ENCODE data around the gene RSPRY1. TPM values are rescaled to one million over a fixed set of nuclear protein-coding genes. Genes with fewer than 3 reads are reported as not detected.
A peak's percentile ranks its signal among the peaks of the same experiment; 100 is the strongest.

RSPRY1 gene
- 1 to 10 TPM; 7.5 to 9.8 TPM for polyA plus RNA-seq

DNA sequence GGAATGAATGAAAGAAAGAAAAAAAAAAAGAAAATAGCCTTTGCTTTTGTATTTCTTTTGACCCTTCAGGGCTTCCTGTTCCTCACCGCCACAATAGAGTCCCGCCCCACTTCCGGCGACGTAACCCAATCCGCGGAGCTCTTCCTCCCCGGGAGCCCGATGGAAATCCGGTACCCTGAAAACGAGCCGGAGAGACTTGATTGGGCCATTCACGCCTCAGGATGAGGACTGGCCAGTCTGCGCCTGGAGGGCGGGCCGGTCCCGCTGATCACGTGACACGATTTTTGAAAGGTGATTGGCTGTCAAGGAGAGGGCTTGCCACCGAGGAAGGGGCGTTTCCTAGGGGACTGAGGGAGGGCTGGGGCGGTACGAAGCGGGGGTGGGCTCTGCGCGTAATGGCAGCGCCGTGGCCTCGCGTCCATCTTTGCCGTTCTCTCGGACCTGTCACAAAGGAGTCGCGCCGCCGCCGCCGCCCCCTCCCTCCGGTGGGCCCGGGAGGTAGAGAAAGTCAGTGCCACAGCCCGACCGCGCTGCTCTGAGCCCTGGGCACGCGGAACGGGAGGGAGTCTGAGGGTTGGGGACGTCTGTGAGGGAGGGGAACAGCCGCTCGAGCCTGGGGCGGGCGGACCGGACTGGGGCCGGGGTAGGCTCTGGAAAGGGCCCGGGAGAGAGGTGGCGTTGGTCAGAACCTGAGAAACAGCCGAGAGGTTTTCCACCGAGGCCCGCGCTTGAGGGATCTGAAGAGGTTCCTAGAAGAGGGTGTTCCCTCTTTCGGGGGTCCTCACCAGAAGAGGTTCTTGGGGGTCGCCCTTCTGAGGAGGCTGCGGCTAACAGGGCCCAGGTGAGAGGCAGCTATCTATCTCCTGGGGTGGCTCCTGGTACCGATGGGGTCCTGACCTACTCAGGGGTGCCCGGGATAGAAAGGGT is at the start of gene RSPRY1, which contains the start of gene PSME3IP1:
Gene RSPRY1 (plus strand): TSS at position 385 of the 927 bp plus-strand sequence. CDS start 18,330 bp downstream, outside the sequence.
Gene PSME3IP1 (minus strand): TSS at position 95 of the 927 bp plus-strand sequence. CDS start 12,185 bp downstream, outside the sequence.
- no peaks in the 10 kb centered on the region for H3K27me3 ChIP-seq (ENCODE audit: control insufficient read depth in 1 of 2, insufficient read depth in 2 of 2, low read length in 2 of 2)
- peak within 1 kb of the TSS; percentile 97 to 99 for H3K4me3 ChIP-seq (ENCODE audit: low read depth in 1 of 2, low read length in 2 of 2)
- H3K4me1 ChIP-seq (ENCODE audit: control insufficient read depth in 2 of 2, insufficient read depth in 2 of 2, low read length in 1 of 2): no peaks in the 10 kb centered on the region
- H3K27ac ChIP-seq (ENCODE audit: low read depth in 2 of 2, low read length in 1 of 2): peak within 1 kb of the TSS; percentile 94 to 98
- H3K9me3 ChIP-seq (ENCODE audit: control insufficient read depth in 2 of 2, insufficient read depth in 1 of 2, low read depth in 1 of 2, low read length in 1 of 2): no peaks in the 10 kb centered on the region
- H3K36me3 ChIP-seq (ENCODE audit: control insufficient read depth in 2 of 2, insufficient read depth in 2 of 2, low read length in 1 of 2): no peaks in the 10 kb centered on the region
- 0% methylated on average over 60 to 64 of the region's 64 CpGs for WGBS, 2 donors

DNA sequence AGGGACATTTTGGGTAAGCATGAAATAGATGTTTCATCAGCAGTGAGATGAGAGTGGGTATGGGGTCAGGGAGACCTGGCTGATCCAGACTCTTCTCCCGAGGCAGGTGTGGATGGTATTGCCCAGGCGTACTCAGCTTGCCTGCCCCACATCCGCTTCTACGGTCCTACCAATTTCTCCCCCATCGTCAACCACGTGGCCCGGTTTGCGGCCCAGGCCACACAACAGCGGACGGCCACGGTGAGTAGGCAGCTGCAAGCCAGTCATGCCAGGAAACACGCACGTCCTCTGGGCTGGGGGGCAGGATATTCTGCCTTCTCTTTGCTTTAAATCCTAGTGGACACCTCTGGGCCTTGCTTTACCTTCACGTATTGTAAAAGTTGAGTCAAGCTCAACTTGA is 49.1 kb upstream of the RSPRY1 start:
- H3K4me3 ChIP-seq (ENCODE audit: low read depth in 1 of 2, low read length in 2 of 2): no peak overlapping the region
- H3K9me3 ChIP-seq (ENCODE audit: control insufficient read depth in 2 of 2, insufficient read depth in 1 of 2, low read depth in 1 of 2, low read length in 1 of 2): no peaks in the 10 kb centered on the region
- H3K36me3 ChIP-seq (ENCODE audit: control insufficient read depth in 2 of 2, insufficient read depth in 2 of 2, low read length in 1 of 2): peaks cover 0 to 4% of the 10 kb centered on the region in 2 donors
- WGBS, 2 donors: 85 to 88% methylated on average over 14 of the region's 14 CpGs
- peaks cover 7 to 11% of the 10 kb centered on the region in 2 donors for H3K4me1 ChIP-seq (ENCODE audit: control insufficient read depth in 2 of 2, insufficient read depth in 2 of 2, low read length in 1 of 2)
- H3K27ac ChIP-seq (ENCODE audit: low read depth in 2 of 2, low read length in 1 of 2): no peak overlapping the region
- H3K27me3 ChIP-seq (ENCODE audit: control insufficient read depth in 1 of 2, insufficient read depth in 2 of 2, low read length in 2 of 2): no peaks in the 10 kb centered on the region

DNA sequence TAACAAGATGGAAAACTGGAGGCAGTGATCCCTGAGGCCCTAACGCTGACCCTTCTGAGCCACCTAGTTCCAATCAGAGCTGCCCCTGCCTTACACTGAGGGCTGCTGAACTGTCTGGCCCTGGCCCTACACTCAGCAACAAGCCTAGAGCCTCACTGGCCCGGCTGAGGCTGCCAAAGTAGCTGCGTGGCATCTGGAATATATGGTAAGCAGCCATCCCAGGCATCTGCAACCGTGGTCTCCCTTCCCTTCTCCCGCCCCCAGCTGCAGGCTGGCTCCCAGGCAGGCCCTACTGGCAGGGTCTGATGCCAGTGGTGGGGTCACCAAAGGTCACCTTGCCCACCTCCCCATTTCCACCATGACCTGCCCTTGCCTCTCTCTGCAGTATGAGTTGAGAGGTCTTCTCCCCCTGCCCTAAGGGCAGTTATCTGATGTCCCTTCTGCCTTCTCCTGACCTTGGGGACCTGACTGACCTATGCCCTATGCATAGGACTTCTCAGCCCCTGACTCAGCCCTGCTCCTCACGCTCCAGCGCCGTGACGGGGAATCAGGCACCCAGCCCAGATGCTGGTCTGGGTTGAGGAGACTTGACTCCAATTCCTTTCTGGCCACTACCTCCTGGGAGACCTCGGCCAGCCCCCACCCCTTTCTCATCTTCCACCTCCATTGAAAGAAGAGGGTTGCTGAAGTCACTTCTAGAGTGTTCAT is 48.4 kb upstream of the RSPRY1 start:
- WGBS, 2 donors: 78 to 81% methylated on average over 10 of the region's 10 CpGs
- Histone ChIP-seq H3K36me3 (ENCODE audit: control insufficient read depth in 2 of 2, insufficient read depth in 2 of 2, low read length in 1 of 2) (peaks cover 0 to 4% of the 10 kb centered on the region in 2 donors), H3K4me3 (ENCODE audit: low read depth in 1 of 2, low read length in 2 of 2) (no peak overlapping the region), H3K27ac (ENCODE audit: low read depth in 2 of 2, low read length in 1 of 2) (no peak overlapping the region), H3K27me3 (ENCODE audit: control insufficient read depth in 1 of 2, insufficient read depth in 2 of 2, low read length in 2 of 2) (no peaks in the 10 kb centered on the region), H3K4me1 (ENCODE audit: control insufficient read depth in 2 of 2, insufficient read depth in 2 of 2, low read length in 1 of 2) (peaks cover 6 to 12% of the 10 kb centered on the region in 2 donors), H3K9me3 (ENCODE audit: control insufficient read depth in 2 of 2, insufficient read depth in 1 of 2, low read depth in 1 of 2, low read length in 1 of 2) (no peaks in the 10 kb centered on the region)

DNA sequence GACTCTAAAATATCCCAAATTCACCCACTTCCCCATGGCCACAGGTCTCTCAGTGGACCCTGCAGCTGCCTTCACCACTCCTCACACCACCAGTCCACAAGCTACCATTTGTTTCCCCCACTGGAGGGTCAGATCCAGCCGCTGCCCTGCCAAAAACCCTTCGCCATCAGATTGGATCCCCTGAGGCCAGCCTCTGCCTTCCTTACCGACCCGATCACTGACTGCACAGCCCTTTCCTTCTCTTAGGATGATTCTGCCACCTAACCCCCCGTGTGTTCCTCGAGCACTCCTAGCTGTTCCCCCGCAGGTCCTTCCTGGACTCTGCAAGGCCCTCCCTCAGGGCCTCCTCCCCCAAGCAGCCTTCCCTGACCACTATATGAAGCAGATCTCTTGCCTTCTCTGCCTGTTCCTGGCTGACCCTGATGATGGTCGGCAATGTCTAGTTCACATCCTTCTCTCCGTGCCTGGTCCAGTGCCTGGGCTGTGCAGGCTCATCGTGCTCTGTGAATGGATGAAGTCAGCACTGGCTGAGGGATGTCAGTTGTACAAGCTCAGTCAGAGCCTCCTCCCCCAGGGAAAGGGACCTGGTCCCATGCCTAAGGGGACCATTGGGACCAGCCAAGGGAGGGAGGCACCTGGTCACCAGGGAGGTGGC is 47.7 kb upstream of the RSPRY1 start:
- WGBS, 2 donors: 87 to 88% methylated on average over 10 of the region's 10 CpGs

DNA sequence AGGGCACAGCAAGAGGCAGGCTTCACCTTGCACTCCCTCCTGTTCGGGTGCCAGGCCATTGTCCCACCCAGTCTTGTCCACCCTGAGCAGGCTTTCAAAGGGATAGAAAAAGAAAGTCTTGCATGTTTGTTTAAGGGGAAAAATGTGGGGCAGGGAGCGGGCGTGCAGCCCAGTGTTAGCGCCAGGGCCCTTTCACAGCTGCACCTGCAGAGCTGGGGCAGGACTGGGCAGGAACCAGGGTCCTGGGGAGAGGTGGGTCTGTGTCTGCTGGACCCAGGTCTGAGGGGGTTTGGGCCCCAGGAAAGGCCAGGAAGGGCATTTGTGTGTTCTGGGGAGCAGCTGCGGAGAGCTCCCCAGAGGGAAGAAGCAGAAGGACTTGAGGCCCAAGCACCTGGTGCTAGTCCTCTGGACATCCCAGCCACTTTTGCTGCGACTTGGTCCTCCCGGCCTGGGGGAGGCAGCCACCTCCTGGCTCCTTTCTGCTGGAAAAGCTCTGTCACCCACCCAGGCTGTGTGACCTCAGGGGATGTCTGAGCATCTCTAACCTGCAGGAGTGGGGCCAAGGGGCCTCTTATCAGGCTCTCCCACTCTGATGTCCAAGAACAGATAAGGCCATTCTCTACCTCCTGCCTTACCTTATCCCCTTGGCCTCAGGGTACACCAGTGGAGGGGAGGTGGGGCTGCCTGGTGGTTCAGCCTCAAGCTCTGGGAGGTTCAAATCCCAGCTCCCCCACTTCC is 45.0 kb upstream of the RSPRY1 start:
- 66 to 76% methylated on average over 7 of the region's 7 CpGs for WGBS, 2 donors
- Histone ChIP-seq H3K27me3 (ENCODE audit: control insufficient read depth in 1 of 2, insufficient read depth in 2 of 2, low read length in 2 of 2) (no peaks in the 10 kb centered on the region), H3K4me1 (ENCODE audit: control insufficient read depth in 2 of 2, insufficient read depth in 2 of 2, low read length in 1 of 2) (peaks cover 7 to 18% of the 10 kb centered on the region in 2 donors), H3K4me3 (ENCODE audit: low read depth in 1 of 2, low read length in 2 of 2) (no peak overlapping the region), H3K9me3 (ENCODE audit: control insufficient read depth in 2 of 2, insufficient read depth in 1 of 2, low read depth in 1 of 2, low read length in 1 of 2) (no peaks in the 10 kb centered on the region), H3K27ac (ENCODE audit: low read depth in 2 of 2, low read length in 1 of 2) (no peak overlapping the region), H3K36me3 (ENCODE audit: control insufficient read depth in 2 of 2, insufficient read depth in 2 of 2, low read length in 1 of 2) (peaks cover 0 to 6% of the 10 kb centered on the region in 2 donors)

More for the DNA sequence above, 47.7 kb upstream of the RSPRY1 start:
- peaks cover 0 to 4% of the 10 kb centered on the region in 2 donors for H3K36me3 ChIP-seq (ENCODE audit: control insufficient read depth in 2 of 2, insufficient read depth in 2 of 2, low read length in 1 of 2)
- H3K4me3 ChIP-seq (ENCODE audit: low read depth in 1 of 2, low read length in 2 of 2): no peak overlapping the region
- no peak overlapping the region for H3K27ac ChIP-seq (ENCODE audit: low read depth in 2 of 2, low read length in 1 of 2)
- no peaks in the 10 kb centered on the region for H3K27me3 ChIP-seq (ENCODE audit: control insufficient read depth in 1 of 2, insufficient read depth in 2 of 2, low read length in 2 of 2)
- peaks cover 5 to 12% of the 10 kb centered on the region in 2 donors for H3K4me1 ChIP-seq (ENCODE audit: control insufficient read depth in 2 of 2, insufficient read depth in 2 of 2, low read length in 1 of 2)
- no peaks in the 10 kb centered on the region for H3K9me3 ChIP-seq (ENCODE audit: control insufficient read depth in 2 of 2, insufficient read depth in 1 of 2, low read depth in 1 of 2, low read length in 1 of 2)

DNA sequence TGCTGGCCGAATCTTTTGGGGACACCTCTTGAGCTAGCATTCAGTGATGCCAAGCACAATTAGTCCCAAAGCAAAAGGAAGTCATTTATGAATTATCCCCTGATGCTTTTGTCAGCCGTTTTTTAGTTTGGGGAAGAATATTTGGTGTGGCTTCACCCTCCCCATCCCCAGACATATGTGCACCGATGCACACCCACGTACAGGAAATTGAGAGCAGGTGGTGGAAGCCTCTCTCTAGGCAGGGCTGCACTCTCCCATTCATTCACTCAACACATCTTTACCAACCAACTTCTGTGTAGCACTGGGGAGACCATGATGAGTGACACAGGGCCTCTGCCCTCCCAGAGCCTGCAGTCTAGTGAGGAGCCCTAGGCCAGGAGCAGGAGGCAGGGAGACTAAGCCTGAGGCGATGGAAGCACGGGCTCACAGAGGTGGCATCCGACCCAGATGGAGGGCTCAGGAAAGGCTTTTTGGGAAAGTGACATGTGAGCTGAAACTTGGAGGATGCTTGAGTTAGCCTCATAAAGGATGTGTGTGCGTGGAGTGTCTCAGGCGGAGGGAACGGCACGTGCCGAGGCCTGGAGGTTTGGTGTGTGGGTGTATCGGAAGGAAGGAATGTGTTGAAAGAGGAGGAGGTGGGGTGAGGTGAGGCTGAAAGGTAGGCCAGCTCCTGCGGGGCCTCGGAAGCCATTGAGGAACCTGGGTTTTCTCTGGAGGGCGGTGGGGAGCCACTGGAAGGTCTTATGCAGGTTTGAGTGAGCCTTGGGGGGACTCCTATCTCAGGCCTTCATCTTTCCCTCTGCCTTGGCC is 44.1 kb upstream of the RSPRY1 start:
- Histone ChIP-seq H3K27ac (ENCODE audit: low read depth in 2 of 2, low read length in 1 of 2) (no peak overlapping the region), H3K27me3 (ENCODE audit: control insufficient read depth in 1 of 2, insufficient read depth in 2 of 2, low read length in 2 of 2) (no peaks in the 10 kb centered on the region), H3K36me3 (ENCODE audit: control insufficient read depth in 2 of 2, insufficient read depth in 2 of 2, low read length in 1 of 2) (peaks cover 0 to 5% of the 10 kb centered on the region in 2 donors), H3K4me1 (ENCODE audit: control insufficient read depth in 2 of 2, insufficient read depth in 2 of 2, low read length in 1 of 2) (peaks cover 7 to 21% of the 10 kb centered on the region in 2 donors), H3K4me3 (ENCODE audit: low read depth in 1 of 2, low read length in 2 of 2) (no peak overlapping the region), H3K9me3 (ENCODE audit: control insufficient read depth in 2 of 2, insufficient read depth in 1 of 2, low read depth in 1 of 2, low read length in 1 of 2) (no peaks in the 10 kb centered on the region)
- 69 to 70% methylated on average over 16 of the region's 16 CpGs for WGBS, 2 donors

DNA sequence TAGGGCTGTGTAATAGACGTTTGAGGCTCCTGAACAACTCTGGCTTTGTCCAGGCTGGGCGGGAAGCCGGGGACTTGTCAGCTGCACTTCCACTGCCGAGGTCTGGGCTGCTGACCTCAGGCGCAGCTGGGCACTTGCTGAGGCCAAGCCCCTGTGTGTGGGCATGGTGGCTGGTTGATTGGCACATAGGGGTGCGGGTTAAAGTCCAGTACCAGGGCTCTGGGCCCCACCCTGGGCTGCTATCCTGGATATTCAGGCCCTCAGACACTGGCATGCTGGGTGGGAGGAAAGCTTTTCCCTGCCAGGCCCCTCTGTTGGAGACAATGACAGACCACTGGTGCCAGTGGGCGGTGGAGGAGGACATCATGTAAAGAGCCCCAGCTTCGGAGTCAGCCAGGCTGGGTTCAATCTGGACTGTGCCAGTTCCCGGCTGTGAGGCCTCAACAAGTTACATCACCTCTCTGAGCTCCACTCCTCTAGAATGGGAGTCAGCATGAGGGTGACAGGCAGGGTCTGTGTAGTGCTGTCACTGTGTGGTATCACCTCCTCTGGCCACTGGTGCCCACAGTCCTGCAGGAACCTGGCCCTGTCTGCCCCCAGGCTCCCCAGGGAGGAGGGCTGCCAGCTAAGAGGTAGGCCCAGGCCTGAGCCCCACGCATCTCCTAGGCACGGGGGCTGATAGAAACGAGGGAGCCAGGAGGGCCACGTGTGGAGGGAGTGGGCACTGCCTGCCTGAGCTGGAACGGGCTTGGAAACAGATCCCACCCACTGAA is 42.8 kb upstream of the RSPRY1 start:
- H3K36me3 ChIP-seq (ENCODE audit: control insufficient read depth in 2 of 2, insufficient read depth in 2 of 2, low read length in 1 of 2): peaks cover 0 to 2% of the 10 kb centered on the region in 2 donors
- no peaks in the 10 kb centered on the region for H3K27me3 ChIP-seq (ENCODE audit: control insufficient read depth in 1 of 2, insufficient read depth in 2 of 2, low read length in 2 of 2)
- no peaks in the 10 kb centered on the region for H3K9me3 ChIP-seq (ENCODE audit: control insufficient read depth in 2 of 2, insufficient read depth in 1 of 2, low read depth in 1 of 2, low read length in 1 of 2)
- 69 to 76% methylated on average over 14 of the region's 14 CpGs for WGBS, 2 donors
- H3K27ac ChIP-seq (ENCODE audit: low read depth in 2 of 2, low read length in 1 of 2): no peak overlapping the region
- peaks cover 8 to 27% of the 10 kb centered on the region in 2 donors for H3K4me1 ChIP-seq (ENCODE audit: control insufficient read depth in 2 of 2, insufficient read depth in 2 of 2, low read length in 1 of 2)
- peak overlapping the region in 1 of 2 donors; percentile 0 for H3K4me3 ChIP-seq (ENCODE audit: low read depth in 1 of 2, low read length in 2 of 2)

DNA sequence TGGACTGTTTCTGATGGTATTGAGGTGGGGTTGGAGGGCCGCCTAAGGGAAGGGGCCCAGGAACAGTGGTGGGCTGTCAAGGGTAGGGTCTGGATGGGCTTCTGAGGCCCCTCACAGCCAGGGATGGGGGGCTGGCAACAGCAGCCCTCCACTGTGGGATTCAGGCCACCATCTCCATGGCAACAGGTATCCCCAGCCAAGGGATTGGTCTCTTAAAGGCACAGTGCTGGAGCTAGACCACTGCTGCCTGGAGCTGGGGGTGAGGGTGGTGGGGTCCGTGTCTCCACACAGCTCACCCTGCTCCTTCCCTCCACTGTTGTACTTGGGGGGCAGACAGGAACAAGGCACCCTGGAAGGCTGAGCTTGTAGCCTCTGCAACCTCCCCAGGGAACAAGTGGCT is 42.1 kb upstream of the RSPRY1 start:
- 96 to 100% methylated on average over 2 of the region's 2 CpGs for WGBS, 2 donors
- Histone ChIP-seq H3K4me3 (ENCODE audit: low read depth in 1 of 2, low read length in 2 of 2) (no peak overlapping the region), H3K9me3 (ENCODE audit: control insufficient read depth in 2 of 2, insufficient read depth in 1 of 2, low read depth in 1 of 2, low read length in 1 of 2) (no peaks in the 10 kb centered on the region), H3K4me1 (ENCODE audit: control insufficient read depth in 2 of 2, insufficient read depth in 2 of 2, low read length in 1 of 2) (peaks cover 10 to 31% of the 10 kb centered on the region in 2 donors), H3K27me3 (ENCODE audit: control insufficient read depth in 1 of 2, insufficient read depth in 2 of 2, low read length in 2 of 2) (no peaks in the 10 kb centered on the region), H3K27ac (ENCODE audit: low read depth in 2 of 2, low read length in 1 of 2) (no peak overlapping the region), H3K36me3 (ENCODE audit: control insufficient read depth in 2 of 2, insufficient read depth in 2 of 2, low read length in 1 of 2) (peaks cover 0 to 2% of the 10 kb centered on the region in 2 donors)

Data from esophagus (tissue), 2 donors.